ENCODE measurements around the gene EMILIN2. TPM values are rescaled to one million over a fixed set of nuclear protein-coding genes. Genes with fewer than 3 reads are reported as not detected.
"Not testable (repeated sequence)": the region's sequence is repeated elsewhere in the genome, so short reads cannot be mapped to it uniquely, and the experiment has no call there.

EMILIN2 gene
- polyA plus RNA-seq, 4 donors: 10.8 to 19.0 (median 14.8) TPM

- DNase-seq (ENCODE audit: low read depth in 4 of 4, low spot score in 2 of 4): no peak
Observed at GRCh38 chr18:2912357-2913299, 65.8 kb downstream of the EMILIN2 start.

GRCh38 chr18:2913398-2914005 is 66.7 kb downstream of the EMILIN2 start:
- DNase-seq (ENCODE audit: low read depth in 4 of 4, low spot score in 2 of 4): no peak

- DNase-seq (ENCODE audit: low read depth in 4 of 4, low spot score in 2 of 4): no peak
Observed at GRCh38 chr18:2914185-2914880, 67.5 kb downstream of the EMILIN2 start.

- no peak for DNase-seq (ENCODE audit: low read depth in 4 of 4, low spot score in 2 of 4)
Observed at GRCh38 chr18:2914881-2915240, 68.1 kb downstream of the EMILIN2 start.

- not testable (repeated sequence) for DNase-seq (ENCODE audit: low read depth in 4 of 4, low spot score in 2 of 4)
Observed at GRCh38 chr18:2915486-2915885, 68.7 kb downstream of the EMILIN2 start.

GRCh38 chr18:2916184-2916583 is 69.4 kb downstream of the EMILIN2 start:
- no peak for DNase-seq (ENCODE audit: low read depth in 4 of 4, low spot score in 2 of 4)

GRCh38 chr18:2917259-2918047 is 70.6 kb downstream of the EMILIN2 start:
- DNase-seq (ENCODE audit: low read depth in 4 of 4, low spot score in 2 of 4): no peak

- DNase-seq (ENCODE audit: low read depth in 4 of 4, low spot score in 2 of 4): no peak
Observed at GRCh38 chr18:2918761-2919550, 72.2 kb downstream of the EMILIN2 start.

- DNase-seq (ENCODE audit: low read depth in 4 of 4, low spot score in 2 of 4): no peak
Observed at GRCh38 chr18:2919600-2919999, 72.8 kb downstream of the EMILIN2 start.

GRCh38 chr18:2920027-2920426 is 73.2 kb downstream of the EMILIN2 start:
- DNase-seq (ENCODE audit: low read depth in 4 of 4, low spot score in 2 of 4): no peak

GRCh38 chr18:2920546-2921343 is 73.9 kb downstream of the EMILIN2 start:
- DNase-seq (ENCODE audit: low read depth in 4 of 4, low spot score in 2 of 4): no peak

- DNase-seq (ENCODE audit: low read depth in 4 of 4, low spot score in 2 of 4): no peak
Observed at GRCh38 chr18:2921778-2922177, 75.0 kb downstream of the EMILIN2 start.

- no peak for DNase-seq (ENCODE audit: low read depth in 4 of 4, low spot score in 2 of 4)
Observed at GRCh38 chr18:2923464-2923863, 76.7 kb downstream of the EMILIN2 start.

GRCh38 chr18:2924920-2925319 is 78.1 kb downstream of the EMILIN2 start:
- DNase-seq (ENCODE audit: low read depth in 4 of 4, low spot score in 2 of 4): no peak

GRCh38 chr18:2926528-2926927 is 79.7 kb downstream of the EMILIN2 start:
- no peak for DNase-seq (ENCODE audit: low read depth in 4 of 4, low spot score in 2 of 4)

- DNase-seq (ENCODE audit: low read depth in 4 of 4, low spot score in 2 of 4): no peak
Observed at GRCh38 chr18:2927745-2928144, 80.9 kb downstream of the EMILIN2 start.

- DNase-seq (ENCODE audit: low read depth in 4 of 4, low spot score in 2 of 4): peak in 2 of 4 donors; percentile 36 to 72
Observed at GRCh38 chr18:2932247-2933181, 85.7 kb downstream of the EMILIN2 start.

- DNase-seq (ENCODE audit: low read depth in 4 of 4, low spot score in 2 of 4): no peak
Observed at GRCh38 chr18:2933995-2934394, 87.2 kb downstream of the EMILIN2 start.

Measured in left renal cortex interstitium (tissue), 4 donors.